Hematopoietic multipotent progenitor cell treated with erythropoietin and hydrocortisone succinate and interleukin-3 and kit ligand, for 6 days (in vitro differentiated cells): ENCODE data around the gene ERRFI1.

Experiments used
- DNase-seq: peaks from one replicate; pipeline ENCODE4 v3.0.0-alpha.2; 2015

The ERRFI1 gene

DNA sequence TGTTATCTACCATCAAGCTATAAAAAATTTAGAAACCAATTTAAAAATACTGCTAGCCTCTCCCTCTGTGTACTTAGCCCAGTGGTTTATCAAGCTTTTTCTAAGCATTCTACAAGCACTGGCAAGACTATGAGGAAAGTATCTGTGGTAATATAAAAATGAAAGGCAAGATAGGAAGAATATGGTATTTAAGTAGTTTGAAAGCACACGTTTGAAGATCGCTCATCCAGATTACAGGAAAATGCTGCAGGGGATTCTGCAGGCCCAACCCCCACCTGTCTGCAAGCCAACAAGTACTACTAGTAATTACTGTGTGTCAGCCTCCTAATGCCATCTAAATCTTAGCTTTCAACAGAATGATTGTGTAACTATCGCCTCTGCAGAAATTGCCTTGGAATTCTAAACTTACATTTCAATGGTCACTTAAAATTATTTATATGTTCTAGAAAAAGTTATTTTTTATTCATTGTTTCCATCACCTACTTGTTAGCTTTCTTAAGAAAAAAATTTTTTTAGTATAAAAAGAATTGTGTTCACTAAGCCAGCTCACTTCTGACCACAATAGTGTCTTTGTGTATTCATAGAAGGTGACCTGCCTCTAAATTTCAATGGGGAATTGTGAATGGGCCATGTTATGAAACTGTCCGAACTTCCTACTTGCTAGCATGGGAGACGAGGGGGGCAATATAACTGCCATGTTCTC, 8.5 kb downstream of the ERRFI1 start:
- DNase-seq = no peak

DNA sequence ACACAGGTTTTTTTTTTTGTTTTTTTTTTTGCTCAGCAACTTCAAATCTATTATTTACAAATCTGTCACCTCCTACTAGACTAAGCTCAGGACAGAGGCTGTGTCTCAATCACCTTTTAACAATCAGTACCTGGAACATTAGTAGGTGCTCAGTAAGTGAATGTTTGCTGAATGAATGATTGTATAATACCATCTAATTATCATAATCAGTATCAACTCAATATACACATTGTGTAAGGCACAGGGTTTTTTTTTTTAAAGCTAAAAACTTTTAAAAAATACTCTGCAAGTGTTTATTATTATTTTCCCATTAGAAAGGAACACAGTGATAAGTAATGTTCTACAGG, 9.2 kb downstream of the ERRFI1 start:
- DNase-seq = no peak

DNA sequence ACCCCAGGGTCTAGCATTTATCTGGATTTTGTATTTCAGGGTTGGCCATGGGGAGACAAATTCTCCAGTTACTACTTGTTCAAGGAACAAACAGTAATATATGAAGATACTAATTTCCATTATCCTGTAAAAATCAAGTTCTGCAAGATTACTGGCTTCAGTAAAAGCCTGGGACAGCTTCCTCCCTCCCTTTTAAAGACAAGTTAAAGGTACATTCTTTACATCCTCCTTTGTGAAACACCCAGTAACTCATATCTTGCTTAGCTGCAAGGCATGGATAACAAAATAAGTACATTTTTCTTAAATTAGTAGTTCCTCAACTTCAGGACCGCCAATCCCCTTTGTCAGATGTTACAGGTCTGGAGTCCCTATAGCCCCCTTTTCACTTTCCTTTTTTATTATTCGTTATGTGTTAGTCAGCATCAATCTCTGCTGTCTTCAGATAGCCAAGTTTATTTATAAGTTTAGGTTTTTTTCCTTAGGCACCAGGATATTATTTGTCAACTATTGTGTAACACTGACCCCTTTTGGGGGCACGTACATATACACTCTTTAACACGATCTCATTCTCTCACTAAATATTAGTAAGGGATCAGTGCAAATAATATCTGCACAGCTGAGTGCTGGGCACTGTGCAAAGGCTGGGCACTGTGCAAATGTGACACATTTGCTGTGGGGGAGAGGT, 9.8 kb downstream of the ERRFI1 start:
- DNase-seq = peak; percentile 46

DNA sequence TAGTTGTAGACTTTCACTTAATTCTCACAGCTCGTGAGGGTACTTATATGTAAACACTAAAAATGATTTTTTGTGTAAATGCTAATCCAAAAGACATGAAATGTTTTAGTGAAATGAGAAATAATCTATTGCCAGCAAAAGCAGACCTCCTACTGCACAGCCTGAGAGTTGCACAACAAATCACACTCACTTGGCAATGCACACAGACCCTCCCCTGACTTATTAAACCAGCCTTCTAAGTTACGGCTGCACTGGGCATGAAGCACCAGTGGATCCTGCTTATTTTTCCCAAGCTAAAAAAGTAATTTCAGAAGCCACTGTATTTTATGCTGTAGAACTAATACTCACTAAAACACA, 10.3 kb downstream of the ERRFI1 start:
- no peak for DNase-seq

DNA sequence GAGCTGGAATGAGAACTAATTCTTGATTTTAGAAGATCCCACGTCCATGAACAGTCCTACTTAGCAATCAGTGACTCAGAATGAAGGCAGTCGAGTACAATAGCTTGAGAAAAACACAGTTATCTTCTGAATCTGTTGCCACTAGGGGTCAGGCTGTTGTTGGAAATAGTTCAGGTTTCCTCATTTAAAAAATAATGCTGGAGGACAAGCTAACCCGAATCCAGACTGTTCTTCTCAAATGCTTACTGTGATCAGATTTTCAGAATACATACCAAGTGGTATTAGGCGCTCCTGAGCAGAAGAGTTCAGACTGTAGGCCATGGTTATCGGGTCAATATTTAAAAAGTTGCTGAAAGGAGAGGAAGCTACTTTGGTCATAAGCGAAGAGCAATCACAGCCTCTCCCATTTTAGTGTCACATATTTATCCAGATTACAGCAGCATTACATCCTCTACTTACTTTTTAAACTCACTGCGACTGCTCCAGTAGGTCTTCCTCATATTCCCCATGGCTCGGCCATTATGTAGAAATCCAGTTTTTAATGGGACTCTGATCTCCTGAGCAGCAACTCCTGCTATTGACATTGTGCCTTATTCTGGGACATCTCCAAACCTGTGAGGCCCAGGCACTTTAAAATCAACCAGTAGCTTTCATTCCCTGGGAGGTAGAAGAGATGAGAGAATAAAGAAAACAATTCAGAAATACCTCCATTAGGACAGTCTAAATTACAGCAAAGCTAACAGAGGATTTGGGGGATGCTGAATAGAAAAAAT, 10.9 kb downstream of the ERRFI1 start:
- DNase-seq = peak; percentile 87

GRCh38 chr1:8014381-8014988, 11.6 kb downstream of the ERRFI1 start:
- no peak for DNase-seq

GRCh38 chr1:8013800-8014199, 12.3 kb downstream of the ERRFI1 start:
- no peak for DNase-seq

- DNase-seq = no peak
These were observed 12.7 kb downstream of the ERRFI1 start for GRCh38 chr1:8013399-8013798.

- DNase-seq = no peak
These were observed 13.2 kb downstream of the ERRFI1 start for GRCh38 chr1:8012955-8013354.

DNA sequence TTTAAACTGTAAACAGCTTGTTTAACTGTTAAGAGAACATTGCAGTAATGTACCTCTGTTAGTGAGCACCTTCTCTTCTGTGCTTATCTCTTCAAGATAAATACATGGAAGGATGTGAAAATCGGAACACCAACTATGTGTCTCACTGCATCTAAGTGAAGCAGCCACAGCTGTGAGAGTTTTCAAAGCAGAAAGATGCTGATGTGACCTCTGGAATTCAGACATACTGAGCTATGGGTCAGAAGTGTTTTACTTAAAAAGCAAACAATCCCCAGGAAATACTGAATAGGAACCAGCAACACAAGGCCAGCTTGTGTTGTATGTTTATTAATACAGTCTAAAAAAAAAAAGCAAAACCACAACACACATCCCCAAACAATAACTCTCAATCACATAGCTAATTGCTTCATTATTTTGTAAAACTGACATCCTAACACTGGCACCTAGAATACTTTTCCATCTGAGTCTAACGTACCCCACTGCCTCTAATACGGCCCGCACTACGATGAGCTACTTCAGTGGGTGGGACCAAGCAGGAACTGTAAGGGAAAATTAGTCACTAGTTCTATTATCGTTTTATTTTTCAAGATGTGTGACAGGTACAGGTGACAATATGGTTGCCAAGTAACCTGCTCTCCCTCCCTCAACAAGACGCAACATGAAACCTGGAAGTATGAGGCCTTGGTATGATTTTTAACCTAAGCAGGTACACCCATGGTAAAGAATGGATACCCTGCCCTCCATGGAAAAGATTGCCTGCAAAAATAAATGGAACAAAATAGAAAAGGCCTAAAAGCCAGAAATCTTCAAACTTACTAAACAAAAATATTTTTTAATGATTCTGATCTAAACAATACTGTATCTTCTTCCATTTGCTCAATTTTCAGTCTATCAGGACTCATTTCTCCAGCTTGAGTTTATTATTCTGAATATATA, 13.9 kb downstream of the ERRFI1 start:
- DNase-seq = no peak

- no peak for DNase-seq
These were observed 15.1 kb downstream of the ERRFI1 start for GRCh38 chr1:8011016-8011415.

DNA sequence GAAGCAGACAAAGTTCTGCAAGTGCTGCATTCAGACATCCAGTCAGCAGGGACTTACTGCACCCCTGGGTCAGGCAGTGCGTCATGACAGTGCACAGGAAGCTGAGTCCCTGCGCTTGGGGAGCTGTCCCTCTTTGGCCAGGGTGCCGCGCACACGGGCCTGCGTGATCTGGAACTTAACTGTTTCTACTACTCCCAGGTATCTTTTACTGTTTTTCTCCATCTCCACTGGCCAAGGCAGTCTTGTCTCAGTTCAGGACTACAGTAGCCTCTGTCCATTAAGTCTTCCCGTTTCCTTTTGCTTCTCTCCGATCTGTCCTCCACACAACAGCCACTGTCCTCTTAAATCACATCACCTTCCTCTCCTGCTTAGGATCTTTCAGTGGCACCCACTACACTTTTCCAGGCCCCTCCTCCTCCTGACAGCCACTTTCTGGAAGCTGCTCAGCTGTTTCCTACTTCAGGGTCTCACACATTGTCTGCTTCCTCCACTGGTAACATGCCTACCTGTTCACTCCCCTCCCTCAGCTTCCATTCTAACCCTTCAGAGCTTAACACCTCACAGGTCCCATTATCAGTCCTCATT, 15.9 kb downstream of the ERRFI1 start:
- DNase-seq = no peak

GRCh38 chr1:8009043-8010002, 16.8 kb downstream of the ERRFI1 start:
- DNase-seq = no peak

- no peak for DNase-seq
These were observed 19.8 kb downstream of the ERRFI1 start for GRCh38 chr1:8006037-8006963.

DNA sequence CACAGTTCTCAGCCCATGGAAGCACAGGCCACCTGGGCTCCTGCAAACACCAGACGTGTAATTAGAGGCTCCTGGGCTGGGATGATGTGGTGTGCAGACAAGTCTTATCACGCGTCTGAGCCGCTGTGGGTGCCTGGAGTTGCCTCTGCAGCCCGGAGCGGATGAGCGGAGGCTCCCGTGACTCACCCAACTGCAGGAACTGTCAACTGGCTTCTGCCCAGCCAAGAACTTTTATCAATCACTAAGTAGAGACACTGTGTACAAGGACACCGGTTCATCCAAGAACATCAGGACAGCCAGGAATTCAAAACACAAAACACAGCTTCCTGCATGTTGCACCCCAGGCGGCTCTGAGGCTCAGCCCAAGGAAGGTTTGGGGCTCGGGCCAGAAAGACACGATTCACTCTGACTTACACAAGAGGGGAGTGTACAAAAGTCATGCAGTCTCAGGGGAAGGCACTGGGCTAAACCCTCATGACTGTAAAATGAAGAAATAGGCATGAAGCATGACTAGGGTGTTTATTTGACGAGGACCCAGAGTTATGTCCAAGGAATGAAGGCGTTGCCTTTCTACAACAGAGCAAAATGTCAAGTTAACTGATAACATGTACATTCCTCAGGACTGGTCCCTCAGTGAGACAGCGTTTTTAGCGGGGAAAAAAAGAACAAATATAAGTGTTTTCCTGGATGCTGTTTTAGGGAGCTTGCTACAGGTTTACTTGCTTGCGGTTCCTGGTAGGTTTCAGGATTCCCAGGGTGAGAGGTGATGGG, 21.1 kb downstream of the ERRFI1 start:
- peak; percentile 90 for DNase-seq

DNA sequence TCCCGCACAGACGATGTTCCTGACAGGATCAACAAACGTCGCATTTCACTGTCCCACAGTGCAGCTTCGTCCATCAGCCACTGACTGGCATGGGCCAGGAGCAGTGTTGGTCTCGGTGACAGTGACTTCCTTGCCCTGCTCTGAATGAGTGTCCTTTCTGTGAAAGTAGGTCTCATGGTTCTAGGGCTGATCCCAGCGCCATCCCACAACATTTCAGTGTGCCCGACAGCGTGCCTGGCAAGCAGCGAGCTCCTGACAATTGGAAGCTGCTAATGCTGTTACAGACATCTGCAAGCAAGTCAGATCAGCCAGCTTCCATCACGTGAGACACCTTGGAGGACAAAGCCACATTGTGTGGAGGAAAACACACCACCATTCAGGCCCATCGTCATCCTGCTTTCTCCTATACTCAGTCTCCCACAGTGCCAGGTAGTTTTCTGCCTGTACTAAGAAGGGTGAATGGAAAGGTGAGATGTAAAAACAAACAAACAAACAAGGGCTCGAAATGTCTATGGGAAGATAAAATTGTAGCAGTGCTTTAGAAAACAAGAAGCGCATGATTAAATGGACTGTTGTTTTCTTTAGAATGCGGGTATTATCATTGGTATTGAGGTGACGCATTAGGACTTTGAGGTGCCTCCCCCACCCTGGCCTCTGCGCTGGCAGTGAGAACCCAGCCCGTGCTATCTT, 21.9 kb downstream of the ERRFI1 start:
- DNase-seq = no peak

DNA sequence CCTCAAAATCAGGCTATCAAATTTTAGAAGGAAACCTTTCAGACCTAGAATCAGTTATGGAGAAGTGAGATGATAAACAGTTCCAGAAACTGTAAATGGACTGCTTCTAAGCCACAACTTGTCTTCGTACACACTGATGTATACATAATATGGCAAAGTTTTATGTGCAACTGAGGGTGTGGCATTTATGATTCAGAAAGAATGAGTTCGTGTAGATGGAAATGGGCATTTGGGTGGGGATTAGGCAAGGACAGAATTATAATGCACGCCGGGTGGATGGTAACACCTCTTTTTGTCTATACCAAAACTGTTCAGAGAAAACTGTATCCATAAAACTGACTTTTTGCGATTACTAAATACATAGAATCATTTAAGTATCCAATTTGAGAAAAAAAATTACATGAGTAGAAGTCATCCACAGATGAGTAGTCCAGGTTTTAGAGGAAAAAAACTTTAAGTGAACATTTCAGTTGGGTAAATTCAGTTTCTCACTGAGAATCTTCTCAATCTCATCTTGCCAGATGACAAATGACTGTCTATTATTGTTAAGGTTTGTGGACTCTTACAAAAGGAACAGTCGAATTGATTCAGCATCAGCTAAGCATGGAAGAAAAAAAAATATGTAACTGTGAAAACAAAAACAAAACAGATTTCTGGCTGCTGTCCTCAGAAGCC, 22.5 kb downstream of the ERRFI1 start:
- DNase-seq = no peak

DNA sequence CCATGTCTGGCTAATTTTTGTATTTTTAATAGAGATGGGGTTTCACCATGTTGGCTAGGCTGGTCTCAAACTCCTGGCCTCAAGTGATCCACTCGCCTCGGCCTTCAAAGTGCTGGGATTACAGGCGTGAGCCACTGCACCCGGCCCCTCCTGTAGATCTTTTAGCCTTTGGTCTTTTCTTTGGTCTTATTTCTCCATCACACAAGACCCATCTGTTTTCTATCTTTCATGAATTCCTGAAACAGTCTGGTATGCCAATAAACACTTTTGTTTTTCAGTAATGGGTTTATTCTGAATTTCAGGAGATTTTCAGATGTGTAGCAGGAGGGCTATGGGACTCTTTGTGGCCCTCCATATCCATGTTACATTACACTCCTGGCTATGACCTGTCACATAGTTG, 23.2 kb downstream of the ERRFI1 start:
- no peak for DNase-seq
